Liver (tissue), 3 donors: ENCODE measurements around the gene CD28.
A peak's percentile ranks its signal among the peaks of the same experiment; 100 is the strongest.

ENCODE experiments used
- ATF3 ChIP-seq: IDR thresholded peaks from 2 replicates; pipeline ENCODE4 v1.6.1; 2016; ENCODE audit warnings: antibody characterized with exemption
- CTCF ChIP-seq: fragments of 150-350 bp; IDR thresholded peaks from 2 replicates; pipeline ENCODE4 v1.5.1; 2017; ENCODE audit warnings: improper control_type of control experiment, low read depth, low read length; ENCODE audit not compliant: missing input control
- EGR1 ChIP-seq, 2 donors: IDR thresholded peaks; 2 replicates each; pipeline ENCODE4 v1.6.1; 2016 to 2018; ENCODE audit warnings: antibody characterized with exemption in 2 of 2, low read depth in 2 of 2
- RAD21 ChIP-seq, 2 donors: IDR thresholded peaks; 2 replicates each; pipeline ENCODE4 v1.6.1; 2016; ENCODE audit warnings: antibody characterized with exemption in 2 of 2, mild to moderate bottlenecking in 2 of 2
- RXRA ChIP-seq, 2 donors: IDR thresholded peaks; 2 replicates each; pipeline ENCODE4 v1.6.1; 2017 to 2018; ENCODE audit warnings: antibody characterized with exemption in 2 of 2, mild to moderate bottlenecking in 1 of 2
- SP1 ChIP-seq: IDR thresholded peaks from 2 replicates; pipeline ENCODE4 v1.6.1; 2018; ENCODE audit warnings: antibody characterized with exemption, mild to moderate bottlenecking
- TAF1 ChIP-seq: conservative IDR thresholded peaks from 2 replicates; pipeline ENCODE4 v1.6.1; 2016; ENCODE audit warnings: antibody characterized with exemption, mild to moderate bottlenecking
- donor health status: healthy.
- donor health status: healthy.

- no peak for TF ChIP-seq CTCF
- peak; percentile 60 for TF ChIP-seq SP1
- TF ChIP-seq EGR1 (IDR thresholded peaks at IDR 0.05; ENCODE audit: low read depth in 2 of 2) = peak in 1 of 2 donors; percentile 14
- no peak for TF ChIP-seq TAF1
- no peak for TF ChIP-seq ATF3
- peak; percentile 12 to 42 for TF ChIP-seq RAD21 (IDR thresholded peaks at IDR 0.05)
- TF ChIP-seq RXRA (IDR thresholded peaks at IDR 0.05) = peak; percentile 40 to 69
Observed at GRCh38 chr2:203692031-203692710, 14.3 kb upstream of the CD28 start.
